GM19035 (cell line): ENCODE data around the gene MBLAC2.

ENCODE experiments used
- ATAC-seq: cut with Tn5 transposase; IDR thresholded peaks from one replicate; pipeline ENCODE4 v1.9.1; 2021; ENCODE audit not compliant: unreplicated experiment

The MBLAC2 gene

DNA sequence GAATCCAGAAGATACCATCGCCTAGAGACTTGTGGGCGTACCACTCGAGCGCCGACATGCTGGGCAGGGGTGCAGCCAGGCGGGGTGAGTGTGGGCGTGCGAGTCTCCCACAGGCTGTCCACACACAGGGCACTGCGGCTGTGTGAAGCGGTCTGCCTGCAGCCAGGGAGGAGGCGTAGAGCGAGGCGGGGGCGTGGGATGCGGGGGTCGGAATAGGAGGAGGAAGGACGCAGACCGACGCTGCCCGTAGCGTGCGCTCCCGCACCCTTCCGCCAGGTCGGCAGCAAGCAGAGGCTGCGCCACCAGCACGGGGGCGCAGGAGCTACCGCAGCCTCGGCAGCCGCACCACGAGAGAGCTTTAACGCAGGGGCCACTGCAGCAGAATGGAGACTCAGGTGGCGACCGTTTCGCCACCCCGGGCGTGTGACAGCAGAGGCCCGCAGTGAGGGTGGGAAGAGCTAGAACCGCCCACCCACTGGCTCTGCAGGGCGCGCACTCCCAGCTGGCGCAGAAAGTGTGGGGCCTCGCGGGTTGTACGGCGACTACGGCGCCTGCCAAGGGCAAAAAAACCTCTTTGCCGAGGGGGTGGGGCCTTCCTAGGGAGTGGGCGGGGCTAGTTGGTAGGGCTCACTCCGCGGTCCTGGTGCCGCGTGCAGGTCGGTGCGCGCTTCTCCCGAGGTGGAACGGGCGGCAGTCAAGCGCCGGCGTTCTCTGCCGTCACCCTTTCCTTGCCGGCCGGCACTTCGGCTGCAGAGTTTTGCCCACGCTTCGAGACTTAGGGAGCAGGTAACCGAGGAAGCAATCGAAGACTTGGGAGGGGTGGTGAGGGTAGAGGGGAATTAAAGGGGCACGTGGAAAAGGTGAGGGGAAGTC lies at the start of gene MBLAC2, which contains the start of gene POLR3G:
Gene MBLAC2 (minus strand): TSS at position 537 of the 873 bp plus-strand sequence. CDS start 479 bp downstream, at position 58.
Gene POLR3G (plus strand): TSS at position 630 of the 873 bp plus-strand sequence. CDS start 10,704 bp downstream, outside the sequence.
- ATAC-seq = peak; percentile 86

DNA sequence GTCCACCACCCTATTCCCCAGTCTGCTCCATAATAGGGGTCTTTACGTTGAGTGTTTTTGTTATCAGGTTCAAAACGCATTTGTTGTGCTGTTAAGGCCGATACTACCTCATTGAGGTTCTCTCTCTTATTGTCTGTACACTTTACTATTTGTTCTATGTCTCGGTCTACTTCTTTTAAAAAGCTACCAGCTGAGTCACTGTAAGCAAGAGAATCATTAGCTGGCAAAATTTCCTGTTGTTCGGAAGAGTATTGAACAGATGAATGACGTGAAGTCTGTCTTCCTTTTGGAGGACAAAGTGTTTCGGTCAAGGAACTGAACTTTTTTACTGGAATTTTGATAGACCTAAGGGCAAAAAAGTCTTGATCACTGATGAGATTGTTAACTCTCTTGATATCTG lies 44.5 kb upstream of the MBLAC2 start:
- no peak for ATAC-seq

DNA sequence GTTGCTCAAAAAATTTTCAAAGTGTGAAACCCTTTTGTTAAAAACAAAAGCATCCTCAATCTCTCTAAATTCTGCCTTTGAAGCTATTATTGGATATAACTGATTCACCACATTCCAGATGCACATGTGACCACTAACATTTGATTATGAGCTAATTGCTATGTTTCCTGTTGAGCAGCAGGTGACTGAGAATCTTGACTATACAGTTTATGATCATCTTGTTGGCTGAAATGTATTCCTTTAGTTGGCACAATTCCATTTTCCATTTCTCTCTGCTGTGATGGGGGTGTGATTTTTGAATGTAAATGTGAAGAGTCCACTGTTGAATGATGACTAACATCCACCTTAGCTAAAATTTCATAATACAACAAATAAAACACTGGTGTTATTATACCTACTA lies 44.1 kb upstream of the MBLAC2 start:
- no peak for ATAC-seq

DNA sequence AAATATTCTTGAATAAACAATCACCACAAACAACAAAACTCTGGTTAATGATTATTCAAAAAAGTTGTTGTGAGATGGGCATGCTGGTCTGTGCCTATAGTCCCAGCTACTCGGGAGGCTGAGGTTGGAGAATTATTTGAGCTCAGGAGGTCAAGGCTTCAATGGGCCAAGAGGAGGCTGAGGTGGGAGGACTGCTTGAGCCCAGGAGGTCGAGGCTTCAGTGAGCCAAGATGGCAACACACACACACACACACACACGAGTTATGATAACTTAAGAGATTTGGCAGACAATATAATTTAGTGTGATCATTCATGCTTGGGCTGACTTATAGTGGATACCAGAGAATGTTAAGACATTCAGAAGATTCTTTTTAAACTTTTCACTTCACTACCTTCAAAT lies 39.9 kb upstream of the MBLAC2 start:
- ATAC-seq = no peak

DNA sequence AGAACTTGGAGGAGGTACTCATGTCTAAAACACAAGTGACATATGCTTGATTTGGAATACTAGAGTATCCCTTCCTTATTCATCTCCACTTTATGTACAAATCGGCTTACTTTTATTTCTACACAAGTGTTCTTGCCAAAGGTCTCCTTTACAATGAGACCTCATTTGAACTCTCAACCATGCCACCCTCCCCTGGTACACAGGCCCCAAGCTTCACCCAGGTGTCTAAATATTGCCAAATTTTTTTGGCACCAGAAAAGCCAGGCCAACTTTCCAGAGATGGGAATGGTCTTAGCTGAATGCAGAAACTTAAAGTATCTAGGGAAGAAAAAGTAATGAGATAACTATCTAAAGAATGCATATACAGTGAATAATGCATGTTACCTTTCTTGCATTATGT lies 35.9 kb upstream of the MBLAC2 start:
- no peak for ATAC-seq

DNA sequence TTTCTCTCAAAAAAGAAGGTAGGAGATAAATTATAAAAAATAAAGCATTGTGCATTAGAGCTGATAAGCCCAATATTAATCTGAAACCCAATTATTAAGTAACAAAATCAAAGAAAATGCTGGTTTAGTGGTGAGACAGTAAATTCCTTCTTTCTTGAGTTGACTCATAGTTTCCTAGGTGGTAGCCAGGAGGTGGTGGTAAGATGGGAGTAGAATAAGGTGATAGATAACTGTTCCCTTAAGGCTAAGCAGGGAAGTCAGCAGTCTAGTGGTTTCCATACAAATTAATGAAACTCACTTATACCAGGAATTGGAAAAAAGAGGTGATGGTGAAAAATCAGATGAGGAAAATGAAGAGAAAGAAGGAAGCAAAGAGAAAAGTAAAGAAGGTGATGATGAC lies 31.6 kb upstream of the MBLAC2 start:
- no peak for ATAC-seq

DNA sequence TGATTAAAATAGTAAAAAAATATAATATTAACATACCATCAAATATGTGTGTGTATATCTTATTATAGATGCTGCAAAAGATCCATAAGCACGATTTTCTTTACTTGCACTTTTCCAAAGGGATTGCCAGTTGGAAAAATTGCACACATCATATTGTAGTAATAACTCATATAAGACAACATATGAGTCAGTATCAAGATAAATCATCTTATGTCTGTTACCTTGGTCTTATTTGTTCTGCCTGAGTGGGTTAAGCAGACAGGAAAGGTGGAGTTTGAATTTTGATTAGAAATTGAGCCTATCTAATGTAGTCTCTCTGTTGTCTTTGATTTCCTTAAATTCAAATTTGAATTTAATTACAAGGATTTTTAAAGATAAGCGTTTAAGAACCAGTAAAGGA lies 30.2 kb upstream of the MBLAC2 start:
- no peak for ATAC-seq

DNA sequence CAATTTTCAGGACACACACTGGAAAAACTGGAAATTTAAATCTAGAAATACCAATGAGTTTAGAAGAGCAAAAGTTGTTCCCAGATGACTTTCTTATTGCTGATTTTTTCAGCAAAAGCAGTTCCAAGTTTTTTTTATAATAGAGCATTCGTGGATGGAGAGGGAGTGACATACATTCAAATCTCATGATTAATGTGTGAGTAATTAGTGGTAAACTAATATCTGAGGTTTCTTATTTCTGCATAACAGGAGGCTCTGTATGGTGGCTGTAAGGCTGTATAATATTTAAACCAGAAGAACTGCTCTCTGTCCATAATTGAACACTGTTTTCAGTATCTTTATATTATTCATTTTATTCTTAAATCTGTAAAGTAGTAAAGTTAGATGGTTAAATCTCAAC lies 29.0 kb upstream of the MBLAC2 start:
- no peak for ATAC-seq

DNA sequence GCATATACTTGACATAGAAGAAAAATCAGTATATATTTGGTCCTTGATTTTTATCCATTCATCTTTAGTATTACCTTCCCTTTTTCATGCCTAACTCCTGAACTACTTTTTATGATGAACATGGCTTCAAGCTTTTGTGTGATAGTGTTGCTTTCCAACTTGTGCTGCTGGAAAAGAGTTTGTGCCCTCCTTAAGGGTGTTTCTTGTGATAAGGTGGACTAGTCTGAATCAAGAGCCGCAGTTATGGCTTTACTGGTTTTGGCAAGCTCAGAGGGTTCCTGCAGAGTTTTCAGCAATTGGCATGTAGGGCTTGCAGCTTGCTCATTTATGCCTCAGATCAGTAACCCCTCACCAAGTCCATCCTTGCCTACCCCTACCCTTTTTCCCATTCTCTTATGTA lies 20.6 kb upstream of the MBLAC2 start:
- no peak for ATAC-seq

DNA sequence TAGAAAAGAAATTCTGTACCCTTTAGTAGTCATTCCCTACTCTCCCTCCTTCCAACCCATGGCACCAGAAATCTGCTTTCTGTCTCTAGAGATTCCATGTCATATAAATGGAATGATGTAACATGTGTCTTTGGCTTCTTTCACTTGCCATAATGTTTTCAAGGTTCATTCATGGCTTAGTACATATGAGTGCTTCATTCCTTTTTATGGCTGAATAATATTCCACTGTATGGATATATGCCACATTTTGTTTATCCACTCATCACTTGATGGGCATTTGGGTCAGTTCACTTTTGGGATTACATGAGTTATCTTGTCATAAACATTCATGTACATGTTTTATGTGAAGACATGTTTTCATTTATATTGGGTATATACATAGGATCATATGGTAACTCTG lies 19.5 kb upstream of the MBLAC2 start:
- no peak for ATAC-seq

DNA sequence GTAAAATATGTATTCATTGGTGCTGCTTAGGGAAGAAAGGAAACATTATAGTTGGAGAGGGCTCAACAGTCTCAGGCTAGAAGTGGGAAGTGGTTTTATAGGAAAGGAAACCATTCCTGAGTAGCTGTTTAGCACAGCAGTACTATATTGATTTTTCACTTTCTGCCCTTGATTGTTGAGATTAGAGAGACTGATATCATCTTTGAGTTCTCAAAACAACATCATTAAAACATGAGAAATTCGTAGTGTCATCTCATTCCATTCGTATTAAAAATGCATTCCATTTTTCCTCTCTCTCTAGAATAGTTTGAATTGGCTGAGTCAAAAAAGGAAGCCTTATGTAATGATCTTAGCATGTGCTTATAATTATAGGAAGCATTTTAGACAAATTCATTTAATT lies 14.2 kb upstream of the MBLAC2 start:
- no peak for ATAC-seq

DNA sequence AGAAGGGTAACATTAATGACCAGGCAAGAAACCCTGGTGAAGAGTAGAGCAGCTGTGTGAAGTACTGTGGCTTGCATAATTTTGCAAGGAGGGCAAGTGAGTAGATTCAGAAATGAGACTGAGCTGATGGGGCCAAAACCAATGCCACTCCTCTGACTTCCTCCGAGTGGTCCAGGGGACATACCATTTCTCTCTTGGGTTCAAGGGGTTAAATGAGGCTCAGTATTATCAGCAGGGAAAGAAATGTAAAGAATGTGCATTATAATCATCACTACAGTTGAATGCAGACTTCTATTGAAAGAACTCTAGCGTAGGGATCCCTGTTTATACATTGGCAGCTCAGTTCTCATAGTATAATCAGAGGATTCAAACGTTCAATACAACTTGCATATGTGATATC lies 10.0 kb upstream of the MBLAC2 start:
- ATAC-seq = no peak

DNA sequence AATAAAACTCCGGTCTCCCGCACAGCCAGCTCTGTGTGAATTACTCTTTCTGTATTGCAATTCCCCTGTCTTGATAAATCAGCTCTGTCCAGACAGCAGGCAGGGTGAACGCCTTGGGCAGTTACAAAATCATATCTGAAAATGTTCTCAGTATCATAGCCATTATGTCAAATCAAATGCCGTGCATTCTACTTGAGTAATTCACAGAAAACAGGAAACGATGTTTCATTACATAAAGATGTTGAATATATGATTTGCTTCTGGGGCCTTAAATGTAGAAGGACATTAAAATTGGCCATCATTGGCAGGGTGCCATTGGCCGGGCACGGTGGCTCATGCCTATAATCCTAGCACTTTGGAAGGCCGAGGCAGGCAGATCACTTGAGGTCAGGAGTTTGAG lies 8.6 kb upstream of the MBLAC2 start:
- no peak for ATAC-seq

DNA sequence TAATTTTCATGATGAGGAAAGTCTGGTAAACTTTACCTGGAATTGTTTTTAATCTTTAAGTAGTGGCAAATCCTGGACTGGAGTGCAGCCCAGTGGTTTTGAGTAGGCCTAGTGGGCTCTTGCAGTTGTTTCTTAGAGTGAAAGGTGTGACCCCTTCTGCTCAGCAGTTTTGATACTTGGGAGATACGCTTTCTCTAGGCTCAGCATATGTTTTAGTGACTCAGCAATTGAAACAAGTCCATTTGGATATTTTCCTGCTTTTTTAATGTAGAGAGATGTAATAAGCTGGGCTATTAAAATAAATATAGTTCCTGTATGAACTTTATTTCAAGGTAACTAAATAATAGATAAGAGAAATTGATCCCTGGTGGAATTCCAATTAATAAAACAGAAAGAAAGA lies 6.1 kb upstream of the MBLAC2 start:
- ATAC-seq = no peak

DNA sequence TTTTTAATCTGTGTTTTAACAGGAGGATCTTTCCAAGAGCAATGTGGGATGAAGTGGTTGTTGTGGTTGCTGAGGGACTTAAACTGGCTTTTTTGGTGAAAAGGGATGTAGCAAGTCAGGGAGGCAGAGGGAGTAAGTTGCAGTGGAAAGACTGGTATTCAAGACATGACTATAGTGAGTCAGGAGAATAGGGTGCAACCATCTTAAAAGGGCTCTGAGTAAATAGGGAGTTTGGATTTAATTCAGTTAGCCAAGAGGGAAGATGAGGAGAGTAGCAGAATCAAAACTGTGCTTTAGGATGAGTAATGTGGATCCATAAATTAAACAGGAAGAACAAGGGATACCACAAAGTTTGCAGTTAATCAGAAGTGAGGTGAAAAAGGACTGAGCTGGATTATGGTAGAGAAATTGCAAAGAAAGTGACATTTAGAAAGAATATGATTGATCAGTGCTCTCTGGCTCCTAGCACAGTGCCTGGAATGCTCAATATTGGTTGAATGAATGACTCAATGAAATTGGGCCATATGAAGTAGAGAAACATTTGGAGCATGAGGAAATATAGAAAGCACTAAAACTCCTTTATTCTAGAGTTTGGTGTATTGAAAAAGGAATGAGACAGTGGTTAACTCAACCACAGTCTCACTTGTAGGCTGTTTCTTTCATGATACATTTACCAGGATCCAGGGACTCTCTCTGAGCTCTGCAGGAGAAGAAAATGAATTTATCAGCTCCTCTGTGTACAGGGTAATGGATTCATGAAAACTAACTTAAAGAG lies 5.2 kb upstream of the MBLAC2 start:
- no peak for ATAC-seq

DNA sequence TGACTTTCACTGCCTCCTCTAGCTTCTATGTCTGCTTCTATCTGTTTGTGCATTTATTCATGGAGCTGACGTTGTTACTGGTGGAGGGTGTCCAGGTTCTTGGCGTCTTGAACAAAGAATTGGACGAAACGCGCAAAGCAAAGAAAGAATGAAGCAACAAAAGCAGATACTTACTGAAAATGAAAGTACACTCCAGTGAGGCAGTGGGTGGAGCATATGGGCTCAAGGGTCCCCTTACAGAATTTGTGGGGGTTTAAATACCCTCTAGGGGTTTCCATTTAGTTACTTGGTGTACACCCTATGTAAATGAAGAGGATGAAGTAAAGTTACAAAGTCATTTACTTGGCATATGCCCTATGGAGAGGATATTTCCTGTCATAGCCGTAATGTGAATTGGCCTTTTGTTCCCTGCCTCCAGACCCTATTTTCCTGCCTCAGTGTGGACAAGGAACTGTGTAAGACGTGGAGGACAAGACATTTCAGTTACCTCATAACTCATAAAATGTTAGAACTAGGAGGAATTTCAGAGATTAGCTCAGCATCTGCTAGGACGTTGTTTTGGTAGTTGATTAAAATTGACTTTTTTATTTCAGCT lies 3.1 kb upstream of the MBLAC2 start:
- no peak for ATAC-seq

DNA sequence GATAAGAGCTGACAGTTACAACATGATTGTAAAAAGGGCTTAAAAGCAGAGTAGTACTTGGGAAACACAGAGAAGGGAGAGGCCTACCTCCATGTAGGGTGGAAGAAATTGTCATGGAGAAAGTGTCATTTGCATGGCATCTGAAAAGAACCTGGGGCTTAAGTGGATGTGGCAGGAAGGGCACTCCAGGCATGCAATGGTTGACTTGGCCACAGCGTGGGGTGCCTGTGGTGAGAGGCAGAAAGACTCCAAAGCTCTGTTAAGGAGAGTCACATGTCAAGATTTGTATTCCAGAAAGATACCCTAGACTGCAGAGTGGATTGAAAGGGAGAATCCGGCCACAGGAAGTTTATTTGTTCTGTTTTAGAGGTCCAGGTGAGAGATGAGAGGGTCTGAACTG lies 2.5 kb upstream of the MBLAC2 start:
- no peak for ATAC-seq

DNA sequence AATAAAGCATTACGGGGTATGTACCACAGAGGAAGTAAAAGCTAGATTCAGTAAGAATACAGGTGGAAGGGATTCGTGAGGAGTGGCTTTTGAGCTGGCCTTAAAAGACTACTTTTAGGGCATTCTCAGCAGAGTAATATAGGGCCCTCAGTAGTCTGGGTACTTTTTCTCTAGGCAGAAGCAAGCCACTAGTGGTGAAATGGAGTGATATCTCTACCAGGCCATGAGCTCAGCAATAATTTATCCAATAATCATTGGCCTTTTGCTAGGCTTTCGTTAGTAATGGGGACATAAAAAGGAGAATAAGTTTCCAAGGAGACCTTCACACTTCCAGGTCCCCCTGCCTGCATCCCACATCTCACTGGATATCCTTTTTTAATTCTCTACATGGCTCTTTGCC lies 1.8 kb upstream of the MBLAC2 start:
- ATAC-seq = no peak

DNA sequence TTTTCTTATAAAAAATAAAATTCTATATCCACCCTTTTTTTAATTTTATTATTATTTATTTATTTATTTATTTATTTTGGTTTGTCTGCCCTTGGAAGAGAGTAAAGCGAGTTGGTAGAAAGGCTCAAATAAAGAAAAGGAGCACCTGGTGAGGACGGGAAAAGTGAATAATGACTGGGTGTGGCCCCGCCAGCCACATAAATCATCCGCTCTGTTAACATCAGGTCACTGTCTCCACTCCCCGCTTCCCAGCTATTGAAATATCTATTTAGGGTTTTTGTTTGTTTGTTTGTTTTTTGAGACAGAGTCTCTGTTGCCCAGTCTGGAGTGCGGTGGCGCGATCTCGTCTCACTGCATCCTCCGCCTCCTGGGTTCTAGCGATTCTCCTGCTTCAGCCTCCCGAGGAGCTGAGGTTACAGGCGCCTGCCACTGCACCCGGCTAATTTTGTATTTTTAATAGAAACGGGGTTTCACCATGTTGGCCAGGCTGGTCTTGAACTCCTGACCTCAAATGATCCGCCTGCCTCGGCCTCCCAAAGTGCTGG lies 937 bp upstream of the MBLAC2 start:
- no peak for ATAC-seq

DNA sequence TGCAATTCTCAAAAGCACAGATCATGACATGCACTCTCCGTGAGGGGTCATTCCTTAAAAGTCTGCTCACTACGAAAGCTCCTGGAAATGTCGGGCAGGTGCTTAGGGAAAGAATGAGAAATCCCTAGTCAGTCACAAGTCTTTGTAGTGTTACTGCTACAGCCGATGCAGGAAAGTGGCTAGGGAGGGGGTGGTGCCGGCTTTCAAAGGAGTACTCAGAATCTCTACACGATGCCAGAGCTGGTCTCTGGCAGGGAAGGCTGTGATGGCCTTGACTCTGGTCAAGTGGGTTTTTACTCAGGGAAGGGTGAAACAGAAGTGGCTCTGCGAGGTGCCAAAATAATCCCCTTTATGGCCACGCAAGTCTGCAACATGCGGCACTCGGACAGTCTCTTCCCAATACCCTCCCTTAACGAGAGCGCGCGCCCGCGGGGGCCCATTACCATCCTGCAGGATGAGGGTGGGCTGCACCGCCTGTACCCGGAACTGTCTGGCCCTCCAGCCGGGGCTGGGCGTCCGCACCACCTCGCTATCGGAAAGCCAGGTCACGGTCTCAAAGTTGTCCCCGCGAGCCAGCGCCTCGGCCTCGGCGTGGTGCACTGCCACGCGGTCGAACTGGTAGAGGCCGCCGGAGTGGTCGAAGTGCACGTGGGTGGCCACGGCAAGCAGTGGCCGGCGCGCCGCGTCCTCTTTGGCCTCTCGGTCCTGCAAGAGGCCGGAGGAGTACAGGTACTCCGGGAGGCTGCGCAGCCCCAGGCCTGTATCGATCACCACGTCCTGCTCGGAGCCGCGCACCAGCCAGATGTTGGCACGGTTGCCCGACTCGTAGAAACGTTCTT lies 956 bp downstream of the MBLAC2 start:
- ATAC-seq = peak; percentile 24
